Cardiac muscle cell (in vitro differentiated cells and primary cell): ENCODE results near the gene ADAMTS3. TPM values are rescaled to one million over a fixed set of nuclear protein-coding genes. Genes with fewer than 3 reads are reported as not detected.

ENCODE experiments used
- DNase-seq, 2 donors: peaks; one replicate each; pipeline versions ENCODE4 v3.0.0 to v3.0.0-alpha.2; 2010 to 2017; ENCODE audit warnings: low read depth in 1 of 2, low spot score in 1 of 2
- H3K27ac ChIP-seq: fragments of 200-600 bp; sonication (generic); 2 replicates; pipeline ENCODE4 v1.5.1; 2016
- H3K27me3 ChIP-seq: fragments of 200-600 bp; sonication (generic); 2 replicates; pipeline ENCODE4 v1.6.0; 2016; ENCODE audit warnings: control low read depth
- H3K36me3 ChIP-seq: fragments of 200-600 bp; sonication (generic); 2 replicates; pipeline ENCODE4 v1.5.1; 2016; ENCODE audit warnings: control low read depth
- H3K4me1 ChIP-seq: fragments of 200-600 bp; sonication (generic); 2 replicates; pipeline ENCODE4 v1.8.1; 2017; ENCODE audit warnings: low read depth, mild to moderate bottlenecking, mixed run types
- H3K4me3 ChIP-seq: fragments of 200-600 bp; sonication (generic); 2 replicates; pipeline ENCODE4 v1.5.1; 2016; ENCODE audit warnings: mild to moderate bottlenecking
- H3K9me3 ChIP-seq: fragments of 200-600 bp; sonication (generic); 2 replicates; pipeline ENCODE4 v1.5.1; 2017; ENCODE audit warnings: low read depth, mild to moderate bottlenecking, control low read depth
- CTCF ChIP-seq: IDR thresholded peaks from 2 replicates; pipeline ENCODE4 v1.5.1; 2012; ENCODE audit warnings: low read depth, mild to moderate bottlenecking, low read length
- polyA plus RNA-seq: library from polyadenylated mRNA; unstranded; fragments of >200 nt; fragmentation: Nextera tagmentation; extraction: Ambion mirVana; gene quantifications from 2 replicates; pipeline ENCODE4 v1.2.1, GENCODE V29; 2016
- total RNA-seq: library from RNA; depleted of rRNA; stranded (reverse); fragments of >200 nt; gene quantifications from 2 replicates; pipeline ENCODE4 v1.2.3, GENCODE V29; 2016

Gene ADAMTS3
- total and polyA plus RNA-seq, 2 experiments from 2014 or later = 1.2 to 14.7 TPM

GRCh38 chr4:72338060-72338459 is 231.0 kb downstream of the ADAMTS3 start:
- H3K4me1 ChIP-seq = peaks cover 18% of the 10 kb centered on the region
- no peaks in the 10 kb centered on the region for H3K27me3 ChIP-seq
- no peak overlapping the region for H3K4me3 ChIP-seq
- H3K9me3 ChIP-seq = no peaks in the 10 kb centered on the region
- H3K36me3 ChIP-seq = no peaks in the 10 kb centered on the region
- no peak for TF ChIP-seq CTCF
- no peak for DNase-seq
- H3K27ac ChIP-seq = no peak overlapping the region

- no peak for DNase-seq
- Histone ChIP-seq H3K4me1 (peaks cover 12% of the 10 kb centered on the region), H3K4me3 (no peak overlapping the region), H3K27ac (no peak overlapping the region), H3K36me3 (no peaks in the 10 kb centered on the region), H3K9me3 (no peaks in the 10 kb centered on the region), H3K27me3 (no peaks in the 10 kb centered on the region)
- no peak for TF ChIP-seq CTCF
These were observed 238.6 kb downstream of the ADAMTS3 start for GRCh38 chr4:72330381-72330780.

- H3K9me3 ChIP-seq = no peaks in the 10 kb centered on the region
- no peaks in the 10 kb centered on the region for H3K27me3 ChIP-seq
- H3K36me3 ChIP-seq = no peaks in the 10 kb centered on the region
- H3K4me3 ChIP-seq = no peak overlapping the region
- H3K27ac ChIP-seq = no peak overlapping the region
- peaks cover 12% of the 10 kb centered on the region for H3K4me1 ChIP-seq
- peak; percentile 59 for TF ChIP-seq CTCF
- DNase-seq = peak; percentile 46 to 58
These were observed 242.1 kb downstream of the ADAMTS3 start for GRCh38 chr4:72326692-72327632.

- Histone ChIP-seq H3K4me1 (peaks cover 12% of the 10 kb centered on the region), H3K27ac (no peak overlapping the region), H3K36me3 (no peaks in the 10 kb centered on the region), H3K4me3 (no peak overlapping the region), H3K9me3 (no peaks in the 10 kb centered on the region), H3K27me3 (no peaks in the 10 kb centered on the region)
- no peak for TF ChIP-seq CTCF
- DNase-seq = no peak
These were observed 243.8 kb downstream of the ADAMTS3 start for GRCh38 chr4:72325215-72325614.

GRCh38 chr4:72323227-72323626 is 245.8 kb downstream of the ADAMTS3 start:
- Histone ChIP-seq H3K27me3 (no peaks in the 10 kb centered on the region), H3K27ac (no peak overlapping the region), H3K4me1 (peaks cover 12% of the 10 kb centered on the region), H3K36me3 (no peaks in the 10 kb centered on the region), H3K9me3 (no peaks in the 10 kb centered on the region), H3K4me3 (no peak overlapping the region)
- no peak for TF ChIP-seq CTCF
- peak in 1 of 2 donors; percentile 20 for DNase-seq
